Activated CD4-positive, alpha-beta T cell treated with anti-CD3 and anti-CD28 coated beads, Interleukin-2, amount 10 ng/mL, durations not matched to agents 24 days and 14 days (primary cell): ENCODE measurements around the gene SOCS6. TPM values are rescaled to one million over a fixed set of nuclear protein-coding genes. Genes with fewer than 3 reads are reported as not detected.

Experiments used
- total RNA-seq: library from RNA; stranded (reverse); gene quantifications from 2 replicates; pipeline ENCODE4 v1.2.3, GENCODE V29; 2022

The SOCS6 gene
- total RNA-seq, 1 donor from 2014 or later = 2.8 TPM

Other genes with a start within 250 kb of the SOCS6 start
- gene RTTN, start 83.4 kb upstream of the SOCS6 start, total RNA-seq = 25.5 and 28.2 TPM in 2 replicates